ENCODE measurements around the gene SERPINA10. TPM values are rescaled to one million over a fixed set of nuclear protein-coding genes. Genes with fewer than 3 reads are reported as not detected.

Gene SERPINA10
- under 1 TPM in 2 of 4 donors, not detected in 2; 0.23 to 0.42 TPM for total RNA-seq

- DNase-seq = no peak
- no peaks in the 10 kb centered on the region for H3K27me3 ChIP-seq
- H3K27ac ChIP-seq = no peak within 1 kb of the TSS
- H3K4me3 ChIP-seq = no peak within 1 kb of the TSS
- TF ChIP-seq CTCF (IDR thresholded peaks at IDR 0.05 in 4 of 5, conservative IDR thresholded peaks at IDR 0.05 in 1 of 5) (no peak), POLR2A (IDR thresholded peaks at IDR 0.05) (no peak)
- H3K4me1 ChIP-seq = no peaks in the 10 kb centered on the region
- intact Hi-C loops (cut with DNase I; ENCODE audit: low total_unique reads) (no loop called here), in situ Hi-C loops (cut with MboI; ENCODE audit: low sequenced_read_pairs in 4 of 4) (no loop called here)
- no peaks in the 10 kb centered on the region for H3K9me3 ChIP-seq
- no peak for ATAC-seq
- no peaks in the 10 kb centered on the region for H3K36me3 ChIP-seq
These were observed at the start of gene SERPINA10 for GRCh38 chr14:94292872-94293577. TSS of gene SERPINA10 (minus strand) at chr14:94293268. CDS start at chr14:94290593, 2,675 bp downstream.

GRCh38 chr14:94342334-94342934, 49.4 kb upstream of the SERPINA10 start:
- Histone ChIP-seq H3K36me3 (no peaks in the 10 kb centered on the region), H3K27me3 (no peaks in the 10 kb centered on the region), H3K4me3 (no peak overlapping the region), H3K27ac (no peak overlapping the region), H3K4me1 (peaks cover 0 to 3% of the 10 kb centered on the region in 2 donors), H3K9me3 (no peaks in the 10 kb centered on the region)
- ATAC-seq = peak; percentile 76 to 77
- in situ Hi-C loops (cut with MboI; ENCODE audit: low sequenced_read_pairs in 4 of 4) (no loop called here), intact Hi-C loops (cut with DNase I; ENCODE audit: low total_unique reads) (no loop called here)
- DNase-seq = peak; percentile 40 to 66
- TF ChIP-seq POLR2A (IDR thresholded peaks at IDR 0.05) (no peak), CTCF (IDR thresholded peaks at IDR 0.05 in 4 of 5, conservative IDR thresholded peaks at IDR 0.05 in 1 of 5) (no peak)

GRCh38 chr14:94341656-94342333, 48.7 kb upstream of the SERPINA10 start:
- no peak for ATAC-seq
- H3K27ac ChIP-seq = no peak overlapping the region
- peaks cover 0 to 3% of the 10 kb centered on the region in 2 donors for H3K4me1 ChIP-seq
- intact Hi-C loops (cut with DNase I; ENCODE audit: low total_unique reads) = no loop called here
- H3K36me3 ChIP-seq = no peaks in the 10 kb centered on the region
- no peak overlapping the region for H3K4me3 ChIP-seq
- no peaks in the 10 kb centered on the region for H3K27me3 ChIP-seq
- no peaks in the 10 kb centered on the region for H3K9me3 ChIP-seq
- in situ Hi-C loops (cut with MboI; ENCODE audit: low sequenced_read_pairs in 4 of 4) = no loop called here
- no peak for DNase-seq
- no peak for TF ChIP-seq CTCF (IDR thresholded peaks at IDR 0.05 in 4 of 5, conservative IDR thresholded peaks at IDR 0.05 in 1 of 5)
- no peak for TF ChIP-seq POLR2A (IDR thresholded peaks at IDR 0.05)

- Histone ChIP-seq H3K4me1 (peaks cover 0 to 3% of the 10 kb centered on the region in 2 donors), H3K36me3 (no peaks in the 10 kb centered on the region), H3K27me3 (no peaks in the 10 kb centered on the region), H3K4me3 (no peak overlapping the region), H3K27ac (no peak overlapping the region), H3K9me3 (no peaks in the 10 kb centered on the region)
- in situ Hi-C loops (cut with MboI; ENCODE audit: low sequenced_read_pairs in 4 of 4) (no loop called here), intact Hi-C loops (cut with DNase I; ENCODE audit: low total_unique reads) (no loop called here)
- ATAC-seq = no peak
- no peak for DNase-seq
- TF ChIP-seq CTCF (IDR thresholded peaks at IDR 0.05 in 4 of 5, conservative IDR thresholded peaks at IDR 0.05 in 1 of 5) = no peak
- TF ChIP-seq POLR2A (IDR thresholded peaks at IDR 0.05) = no peak
These were observed 47.5 kb upstream of the SERPINA10 start for GRCh38 chr14:94340533-94340932.
